GM19372 (cell line): ENCODE results near the gene UBE3C.
A peak's percentile ranks its signal among the peaks of the same experiment; 100 is the strongest.
"Not testable (repeated sequence)": the region's sequence is repeated elsewhere in the genome, so short reads cannot be mapped to it uniquely, and the experiment has no call there.

Experiments
- ATAC-seq: cut with Tn5 transposase; IDR thresholded peaks from one replicate; pipeline ENCODE4 v1.9.1; 2021; ENCODE audit warnings: mild to moderate bottlenecking, low read depth, moderate library complexity; ENCODE audit not compliant: unreplicated experiment

Gene UBE3C

DNA sequence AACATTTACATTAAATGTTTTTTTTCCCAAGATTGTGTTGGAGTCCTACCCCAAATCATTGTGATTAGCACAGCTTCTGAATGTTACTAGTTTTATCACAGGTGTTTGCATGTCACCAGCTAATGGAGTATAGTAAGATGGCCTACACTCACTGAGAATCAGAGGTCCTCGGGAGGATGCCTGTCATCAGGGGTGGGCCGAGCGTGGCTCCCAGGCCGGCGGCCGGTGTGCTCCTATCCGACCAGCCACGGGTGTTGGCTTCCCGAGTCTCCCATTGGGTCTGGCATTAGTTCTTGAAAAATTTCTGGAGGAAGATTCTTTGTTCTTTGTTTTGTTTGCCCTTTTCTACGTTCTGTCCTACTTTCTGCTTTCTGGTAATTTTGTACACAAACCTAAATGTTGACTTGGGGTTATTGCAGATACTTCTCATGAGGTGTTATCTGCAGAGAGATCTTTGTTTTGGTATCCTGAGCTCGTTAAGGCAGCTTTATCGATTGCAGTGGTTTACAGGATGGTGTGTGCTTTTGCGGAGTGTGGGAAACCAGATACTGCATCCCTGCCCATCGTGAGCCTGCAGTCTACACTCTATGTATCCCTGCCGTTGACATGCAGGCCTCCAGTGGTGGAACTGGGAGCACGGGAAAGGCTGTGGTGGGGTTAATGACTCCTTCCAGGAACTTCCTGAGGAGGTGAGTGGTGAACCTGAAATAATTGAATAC, 130.8 kb downstream of the UBE3C start:
- no peak for ATAC-seq

DNA sequence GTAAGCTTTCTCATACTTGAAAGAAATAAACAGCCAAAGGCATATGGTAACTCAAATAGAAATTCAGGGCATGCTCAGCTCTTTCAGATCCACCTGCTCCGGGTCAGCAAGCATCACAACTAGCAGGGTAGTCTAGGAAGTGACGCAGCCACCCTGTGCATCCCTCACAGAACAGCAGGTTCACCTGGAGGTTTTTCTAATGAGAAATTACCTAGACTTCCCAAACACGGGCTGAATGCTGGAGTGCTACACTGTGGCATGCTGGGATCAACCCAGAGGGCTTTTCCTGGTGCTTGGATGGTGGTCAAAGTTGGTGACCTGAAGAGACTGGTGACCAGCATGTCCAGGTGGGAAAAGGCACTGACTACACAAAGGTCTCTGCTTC, 131.3 kb downstream of the UBE3C start:
- no peak for ATAC-seq

GRCh38 chr7:157271315-157271990, 132.7 kb downstream of the UBE3C start:
- no peak for ATAC-seq

GRCh38 chr7:157271991-157272324, 133.2 kb downstream of the UBE3C start:
- ATAC-seq, result no peak

DNA sequence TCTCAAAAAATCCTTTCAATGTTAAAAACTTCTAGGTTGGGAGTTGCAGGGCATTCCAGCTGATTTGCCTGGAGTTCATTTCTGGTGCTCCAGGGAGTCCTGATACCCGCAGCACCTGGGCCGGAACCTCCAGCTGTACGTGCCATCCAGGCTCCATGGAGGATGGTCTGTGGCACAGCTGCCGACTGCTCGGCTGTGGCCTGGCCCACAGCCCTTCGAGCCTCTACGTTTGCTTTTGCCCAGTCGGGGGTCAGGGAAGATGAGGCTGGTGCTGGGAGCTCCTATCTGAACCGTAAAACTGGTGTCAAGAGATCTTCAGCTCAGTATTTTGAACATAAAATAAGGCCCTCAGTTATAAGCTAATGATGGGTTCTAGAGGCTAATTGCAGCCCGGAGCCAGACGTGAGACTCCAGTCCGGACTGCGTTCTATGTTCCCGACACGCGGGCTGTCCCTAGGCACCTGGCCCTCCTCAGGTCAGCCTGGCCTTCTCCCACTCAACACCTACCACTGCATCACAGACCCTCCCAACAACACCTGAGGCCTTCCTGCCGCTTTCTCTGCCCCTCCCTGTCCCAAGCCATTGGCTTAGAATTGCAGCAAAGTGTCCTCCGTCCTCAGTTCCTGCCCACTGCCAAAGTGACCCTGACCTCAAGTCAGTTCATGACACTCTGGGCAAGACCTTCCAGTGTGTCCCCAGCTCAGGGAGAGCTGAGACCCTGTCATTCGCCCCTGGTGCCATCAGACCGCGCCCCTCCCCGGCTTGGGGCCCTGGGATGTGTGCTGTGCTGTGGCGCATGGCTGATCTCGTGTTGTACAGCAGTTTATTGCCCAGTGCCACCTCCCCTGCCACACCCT, 133.9 kb downstream of the UBE3C start:
- ATAC-seq, result no peak

DNA sequence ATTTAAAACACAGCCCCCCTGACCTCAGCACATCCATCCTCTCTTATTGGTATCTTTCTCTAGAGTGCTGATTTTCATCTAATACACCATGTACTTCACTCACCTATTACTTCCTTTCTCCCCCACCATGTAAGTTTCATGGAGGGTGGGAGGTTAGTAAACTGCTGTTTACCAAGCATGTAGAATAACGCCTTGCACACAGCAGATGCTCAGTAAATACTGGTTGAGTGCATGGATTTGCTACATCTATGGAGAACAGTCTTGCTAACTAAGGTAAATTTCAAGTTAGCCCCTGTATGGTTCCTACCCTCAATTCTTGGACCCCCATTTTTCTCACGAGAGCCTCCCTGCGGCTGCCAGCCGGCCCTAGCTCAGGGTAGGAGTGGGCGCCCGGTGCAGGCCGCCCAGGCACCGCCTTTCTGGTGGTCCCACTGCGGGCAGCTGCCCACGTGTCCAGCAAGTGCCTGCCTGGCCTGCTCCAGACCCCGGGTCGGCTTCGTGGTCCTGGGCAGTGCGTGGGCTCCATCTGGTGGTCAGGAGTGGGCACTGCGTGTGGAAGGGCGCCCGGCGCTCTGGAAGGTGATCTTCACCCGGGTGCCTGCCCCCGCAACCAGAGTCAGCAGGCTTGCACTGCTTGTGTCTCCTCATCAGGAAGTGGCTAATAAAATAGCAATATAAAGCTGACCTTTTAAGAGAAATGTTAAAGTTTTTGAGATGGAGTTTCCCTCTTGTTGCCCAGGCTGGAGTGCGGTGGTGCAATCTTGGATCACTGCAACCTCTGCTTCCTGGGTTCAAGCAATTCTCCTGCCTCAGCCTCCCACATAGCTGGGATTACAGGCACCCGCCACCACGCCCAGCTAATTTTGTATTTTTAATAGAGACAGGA, 134.7 kb downstream of the UBE3C start:
- ATAC-seq, result peak; percentile 67

DNA sequence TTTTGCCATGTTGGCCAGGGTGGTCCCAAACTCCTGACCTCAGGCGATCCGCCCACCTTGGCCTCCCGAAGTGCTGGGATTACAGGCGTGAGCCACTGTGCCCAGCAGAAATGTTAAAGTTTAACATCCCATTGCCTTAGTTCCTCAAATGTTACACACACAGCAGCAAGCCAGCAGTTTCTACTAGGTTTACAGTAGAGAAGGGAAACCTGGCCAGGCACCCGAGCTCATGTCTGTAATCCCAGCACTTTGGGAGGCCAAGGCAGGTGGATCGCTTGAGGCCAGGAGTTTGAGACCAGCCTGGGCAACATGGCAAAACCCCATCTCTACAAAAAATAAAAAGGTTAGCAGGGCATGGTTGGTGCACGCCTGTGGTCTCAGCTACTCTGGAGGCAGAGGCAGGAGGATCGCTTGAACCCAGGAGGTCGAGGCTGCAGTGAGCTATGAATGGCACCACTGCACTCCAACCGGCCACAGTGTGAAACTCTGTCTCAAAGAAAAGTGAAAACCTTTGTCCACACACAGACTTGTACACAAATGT, 135.4 kb downstream of the UBE3C start:
- ATAC-seq, result not testable (repeated sequence)

DNA sequence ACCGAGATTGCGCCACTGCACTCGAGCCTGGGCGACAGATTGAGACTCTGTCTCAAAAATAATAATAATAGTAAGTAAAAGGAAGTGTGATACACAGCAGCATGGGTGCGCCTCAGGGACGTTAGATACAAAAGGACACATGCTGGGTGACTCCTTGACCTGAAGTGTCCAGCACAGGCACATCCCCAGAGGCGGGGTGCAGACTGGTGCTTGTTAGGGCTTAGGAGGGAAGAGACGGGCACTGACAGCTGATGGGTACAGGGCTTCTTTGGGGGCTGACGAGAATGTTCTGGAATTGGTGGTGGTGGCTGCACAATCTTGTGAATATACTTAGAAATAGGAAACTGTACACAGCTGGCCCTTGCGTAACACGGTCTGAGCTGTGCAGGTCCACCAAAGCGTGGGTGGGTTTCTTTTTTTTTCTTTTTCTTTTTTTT, 136.3 kb downstream of the UBE3C start:
- no peak for ATAC-seq

DNA sequence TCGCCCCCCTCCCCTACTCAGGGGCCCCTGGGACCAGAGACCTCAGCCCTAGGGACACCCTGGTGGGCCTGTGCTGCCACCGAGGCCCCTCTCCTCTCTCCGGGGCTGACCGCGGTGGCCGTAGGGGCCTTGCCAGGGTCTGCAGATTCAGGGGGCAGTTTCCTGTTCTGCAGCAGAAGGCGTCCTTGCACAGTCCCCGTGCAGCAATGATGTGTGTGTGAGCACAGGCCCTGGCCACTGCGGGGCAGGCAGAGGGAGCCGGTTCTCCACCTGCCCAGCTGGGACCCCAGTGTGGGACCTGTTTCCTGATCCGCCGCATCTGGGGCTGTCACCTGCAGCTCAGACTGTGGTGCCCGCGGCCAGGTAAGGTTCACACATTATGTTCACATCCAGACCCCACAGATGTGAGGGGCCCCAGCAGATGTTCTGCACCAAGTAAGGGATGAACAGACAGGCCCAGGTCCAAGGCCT, 137.4 kb downstream of the UBE3C start:
- no peak for ATAC-seq

GRCh38 chr7:157276731-157277562, 138.2 kb downstream of the UBE3C start:
- ATAC-seq, result no peak

DNA sequence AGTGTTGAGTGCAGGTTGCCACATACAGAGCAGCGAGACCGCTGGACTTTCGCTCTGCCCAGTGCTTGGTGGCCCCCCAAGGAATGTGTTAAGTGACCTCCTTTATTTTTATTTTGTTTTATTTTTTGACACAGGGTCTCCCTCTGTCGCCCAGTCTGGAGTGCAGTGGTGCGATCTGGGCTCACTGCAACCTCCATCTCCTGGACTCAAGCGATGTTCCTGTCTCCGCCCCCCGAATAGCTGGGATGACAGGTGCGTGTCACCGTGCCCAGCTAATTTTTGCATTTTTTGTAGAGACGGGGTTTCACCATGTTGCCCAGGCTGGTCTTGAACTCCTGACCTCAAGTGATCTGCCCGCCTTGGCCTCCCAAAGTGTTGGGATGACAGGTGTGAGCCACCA, 138.8 kb downstream of the UBE3C start:
- not testable (repeated sequence) for ATAC-seq

DNA sequence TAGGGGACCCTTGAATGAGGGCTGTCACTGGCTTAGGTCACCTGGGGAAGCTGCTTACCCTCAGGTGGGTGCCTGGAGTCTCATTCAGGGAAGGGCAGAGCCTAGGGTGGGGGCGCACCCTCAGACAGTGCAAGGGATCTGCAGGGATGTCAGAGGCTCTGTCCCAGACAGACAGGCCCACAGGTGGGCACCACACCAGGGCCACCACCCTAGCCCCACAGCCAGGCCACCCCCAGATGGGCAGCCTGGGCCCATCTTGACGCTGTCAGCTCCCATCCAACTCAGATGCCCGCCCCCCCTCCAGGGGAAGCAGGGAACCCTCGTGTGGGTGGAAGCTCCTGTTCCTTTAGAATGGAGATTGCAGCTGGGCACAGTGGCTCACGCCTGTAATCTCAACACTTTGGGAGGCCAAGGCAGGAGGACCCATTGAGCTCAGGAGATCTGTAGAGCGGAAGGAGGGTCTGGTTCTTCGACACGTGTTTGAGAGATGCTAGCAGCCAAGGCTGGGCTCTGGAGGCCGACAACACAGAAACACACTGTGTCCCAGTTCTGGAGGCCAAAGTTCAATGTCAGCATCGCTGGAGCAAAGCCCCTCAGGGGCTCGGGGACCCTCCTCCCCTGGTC, 139.6 kb downstream of the UBE3C start:
- no peak for ATAC-seq

DNA sequence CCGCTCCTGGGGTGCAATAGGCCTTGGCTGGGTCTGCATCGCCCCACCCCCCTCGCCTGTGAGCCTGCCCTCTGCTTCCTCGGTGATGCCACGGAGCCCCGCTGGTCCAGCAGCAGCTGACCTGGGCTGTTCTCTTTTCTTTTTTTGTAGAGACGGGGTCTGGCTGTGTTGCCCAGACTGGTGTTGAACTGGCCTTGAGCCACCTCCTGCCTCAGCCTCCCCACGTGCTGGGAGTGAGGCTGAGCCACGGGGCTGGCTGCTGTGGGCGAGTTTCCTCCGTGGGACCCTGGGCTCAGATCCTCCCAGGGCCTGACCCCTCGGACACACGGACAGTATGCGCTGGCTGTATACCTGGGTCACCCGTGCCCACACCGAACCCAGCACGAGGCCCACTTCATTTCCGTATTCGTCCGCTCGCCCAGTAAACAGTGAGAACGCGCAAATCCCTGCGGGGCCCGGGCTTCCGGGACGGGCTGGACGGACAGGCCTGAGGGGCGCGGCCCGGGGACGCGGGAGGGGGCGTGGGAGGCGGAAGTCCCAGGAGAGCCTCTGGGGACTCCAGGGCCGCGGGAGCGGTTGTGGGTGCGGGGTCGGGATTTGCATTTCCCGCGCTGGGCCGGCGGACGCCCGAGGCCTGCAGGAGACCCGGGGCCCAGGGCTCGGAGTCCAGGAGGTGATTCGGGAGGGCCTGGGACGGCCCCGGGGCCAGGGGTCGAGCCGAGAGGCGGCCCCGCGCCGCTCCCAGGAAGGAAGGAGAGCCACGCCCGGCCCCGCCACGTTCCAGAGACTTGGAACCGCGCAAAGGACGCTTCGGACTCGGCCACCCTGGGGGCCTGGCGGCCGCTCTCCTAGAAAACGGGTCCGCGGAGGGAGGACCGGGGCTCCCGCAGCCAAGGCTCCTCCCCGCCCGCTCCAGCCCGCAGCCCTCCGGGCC, 140.3 kb downstream of the UBE3C start:
- peak; percentile 69 for ATAC-seq

DNA sequence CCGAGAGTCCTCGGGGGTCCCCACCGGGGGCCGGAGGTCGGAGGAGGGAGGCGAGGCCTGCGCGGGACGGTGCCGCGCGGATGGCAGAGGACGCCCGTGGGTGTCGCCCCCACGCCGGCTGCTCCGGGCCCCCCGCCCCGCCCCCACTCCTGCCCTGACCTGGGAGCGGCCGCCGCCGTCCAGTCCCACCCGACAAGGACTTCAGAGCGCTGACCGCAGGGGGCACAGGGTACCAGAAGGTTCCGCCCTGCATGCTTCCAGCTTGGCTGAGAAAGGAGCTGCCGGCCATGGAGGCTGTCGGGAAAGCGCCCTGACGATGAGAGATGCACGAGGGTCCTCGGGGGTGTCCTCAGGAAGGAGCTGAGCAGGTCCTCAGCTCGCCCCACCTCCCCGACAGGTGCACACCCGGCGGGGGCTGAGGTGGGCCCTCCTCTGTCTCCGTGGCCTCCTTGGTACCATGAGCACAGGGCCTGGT, 141.1 kb downstream of the UBE3C start:
- no peak for ATAC-seq

- ATAC-seq, result no peak
Observed at GRCh38 chr7:157280216-157280841, 141.6 kb downstream of the UBE3C start.

DNA sequence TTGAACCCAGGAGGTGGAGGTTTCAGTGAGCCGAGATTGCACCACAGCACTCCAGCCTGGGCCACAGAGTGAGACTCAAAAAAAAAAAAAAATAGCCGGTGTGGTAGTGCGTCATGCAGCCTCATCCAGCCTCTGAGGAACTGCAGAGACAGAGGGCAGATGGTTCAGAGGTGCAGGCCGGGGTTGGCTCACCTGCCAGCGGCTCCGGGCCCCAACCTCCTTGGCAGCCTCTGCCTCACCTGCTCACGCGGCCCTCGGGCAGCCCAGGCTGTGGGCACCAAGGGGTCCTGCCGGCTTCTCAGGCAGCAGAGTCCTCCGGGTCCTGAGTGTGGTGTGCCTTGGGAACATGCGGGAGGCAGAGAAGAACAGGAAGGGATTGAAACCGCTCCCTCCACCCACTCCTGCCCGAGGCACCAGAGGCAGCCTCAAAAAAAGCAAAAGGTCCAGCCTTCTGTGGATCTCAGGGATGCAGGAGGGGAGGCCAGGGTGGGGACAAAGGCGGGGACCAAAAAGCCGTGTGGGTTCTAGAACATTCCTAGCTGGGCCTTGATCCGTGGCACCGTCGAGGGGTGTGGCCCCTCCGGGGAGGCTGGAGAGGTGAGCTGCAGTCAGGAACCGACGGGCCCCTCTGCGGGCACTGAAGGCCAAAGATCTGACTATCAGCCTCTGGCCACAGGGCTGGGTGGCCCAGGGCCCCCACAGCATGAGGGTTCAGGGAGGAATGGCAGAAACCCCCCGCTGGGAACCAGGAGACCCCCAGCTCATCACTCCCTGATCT, 142.7 kb downstream of the UBE3C start:
- no peak for ATAC-seq
